Activated naive CD8-positive, alpha-beta T cell treated with anti-CD3 and anti-CD28 coated beads, Interleukin-2, amount 50 U/mL, for 24 hours (primary cell): ENCODE data around the gene MYH13.

Source experiments
- ATAC-seq: fragments of 150-1000 bp; cut with Tn5 transposase; one replicate; pipeline ENCODE4 v1.10.0; 2021
- DNase-seq: peaks from one replicate; pipeline ENCODE4 v3.0.0; 2021
- H3K27ac Mint-ChIP-seq: one replicate; pipeline ENCODE4 v1.8.0; 2021; ENCODE audit warnings: mild to moderate bottlenecking, mixed read lengths
- H3K27me3 Mint-ChIP-seq: one replicate; pipeline ENCODE4 v1.8.0; 2021; ENCODE audit warnings: mixed read lengths
- H3K36me3 Mint-ChIP-seq: one replicate; pipeline ENCODE4 v1.8.0; 2021; ENCODE audit warnings: low read depth, mixed read lengths
- H3K4me1 Mint-ChIP-seq: one replicate; pipeline ENCODE4 v1.8.0; 2021; ENCODE audit warnings: mixed read lengths
- H3K4me3 Mint-ChIP-seq: one replicate; pipeline ENCODE4 v1.8.0; 2021; ENCODE audit warnings: mild to moderate bottlenecking, moderate library complexity, mixed read lengths
- H3K9me3 Mint-ChIP-seq: one replicate; pipeline ENCODE4 v1.8.0; 2021; ENCODE audit warnings: mixed read lengths

MYH13 gene

DNA sequence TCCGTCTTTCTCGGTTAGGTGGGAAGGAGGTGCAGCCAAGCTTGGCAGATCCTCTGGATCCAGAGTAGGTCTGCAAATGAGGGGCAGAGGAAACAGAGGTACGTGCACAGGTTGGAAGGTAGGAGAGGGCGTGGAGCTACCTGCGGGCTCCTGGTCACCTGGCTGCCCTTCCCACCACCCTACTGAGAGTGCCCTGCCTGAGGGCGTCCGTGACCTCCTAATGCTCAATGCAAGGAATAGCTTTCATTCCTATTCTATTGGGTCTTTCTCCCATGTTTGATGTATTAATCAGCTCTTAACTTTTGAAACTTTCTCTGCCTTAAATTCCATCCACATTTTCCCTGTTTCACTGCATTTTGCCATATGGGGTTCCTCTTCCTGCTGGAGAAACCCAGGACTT is 44.6 kb downstream of the MYH13 start:
- peaks cover 13% of the 10 kb centered on the region for H3K27me3 Mint-ChIP-seq
- H3K9me3 Mint-ChIP-seq = no peaks in the 10 kb centered on the region
- H3K4me1 Mint-ChIP-seq = no peaks in the 10 kb centered on the region
- no peak overlapping the region for H3K27ac Mint-ChIP-seq
- DNase-seq = no peak
- no peak for ATAC-seq
- H3K4me3 Mint-ChIP-seq = no peak overlapping the region
- no peaks in the 10 kb centered on the region for H3K36me3 Mint-ChIP-seq

DNA sequence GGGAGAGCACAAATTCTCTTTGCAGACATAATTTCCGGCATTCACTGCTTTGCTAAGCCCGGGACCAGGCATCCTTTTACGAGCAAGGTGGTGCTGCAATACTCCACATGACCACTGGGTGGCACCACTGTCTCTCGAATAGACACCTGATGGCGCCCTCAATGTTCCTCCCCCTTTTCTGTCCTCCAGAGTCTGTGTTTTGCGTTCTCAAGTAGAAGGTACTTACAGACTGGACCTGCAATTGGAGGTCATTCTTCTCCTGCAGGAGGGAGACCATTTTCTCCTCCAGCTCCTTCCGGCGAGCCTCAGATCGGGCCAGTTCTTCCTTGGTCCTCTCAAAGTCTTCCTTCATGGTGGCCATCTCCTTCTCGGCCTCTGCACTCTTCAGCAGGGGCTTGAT is 45.2 kb downstream of the MYH13 start:
- DNase-seq = peak; percentile 82
- no peak overlapping the region for H3K27ac Mint-ChIP-seq
- no peaks in the 10 kb centered on the region for H3K36me3 Mint-ChIP-seq
- peaks cover 13% of the 10 kb centered on the region for H3K27me3 Mint-ChIP-seq
- peak; percentile 40 for ATAC-seq
- no peaks in the 10 kb centered on the region for H3K4me1 Mint-ChIP-seq
- H3K4me3 Mint-ChIP-seq = no peak overlapping the region
- H3K9me3 Mint-ChIP-seq = no peaks in the 10 kb centered on the region

DNA sequence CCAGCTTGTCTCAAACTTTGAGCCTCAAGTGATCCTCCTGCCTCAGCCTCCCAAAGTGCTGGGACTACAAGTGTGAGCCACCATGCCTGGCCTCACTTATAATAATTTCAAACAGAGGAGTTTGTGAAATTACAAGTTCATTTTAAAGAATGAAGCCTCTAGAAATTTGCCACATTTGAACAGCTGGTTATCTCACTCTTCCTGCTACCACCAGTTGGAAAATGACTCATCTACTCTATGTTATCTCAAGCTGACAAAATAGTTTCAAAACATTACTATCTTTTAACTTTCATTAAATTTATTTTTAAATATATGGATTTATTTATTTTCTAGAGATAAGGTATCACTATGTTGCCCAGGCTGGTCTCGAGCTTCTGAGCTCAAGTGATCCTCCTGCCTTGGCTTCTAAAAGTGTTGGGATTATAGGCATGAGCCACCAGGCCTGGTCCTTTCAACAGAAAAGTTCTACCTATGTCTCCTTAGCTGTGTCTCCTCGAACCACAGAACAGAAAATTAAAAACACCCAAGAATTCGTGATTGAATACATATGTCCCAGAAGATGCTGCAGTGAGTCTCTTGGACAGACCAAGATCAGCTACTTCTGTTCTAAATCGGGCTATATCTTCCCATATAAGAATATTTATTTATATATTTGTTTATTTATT is 47.6 kb downstream of the MYH13 start:
- ATAC-seq (no peak), DNase-seq (no peak)
- no peaks in the 10 kb centered on the region for H3K9me3 Mint-ChIP-seq
- no peaks in the 10 kb centered on the region for H3K4me1 Mint-ChIP-seq
- H3K4me3 Mint-ChIP-seq = no peak overlapping the region
- no peak overlapping the region for H3K27ac Mint-ChIP-seq
- H3K36me3 Mint-ChIP-seq = no peaks in the 10 kb centered on the region
- peaks cover 13% of the 10 kb centered on the region for H3K27me3 Mint-ChIP-seq

DNA sequence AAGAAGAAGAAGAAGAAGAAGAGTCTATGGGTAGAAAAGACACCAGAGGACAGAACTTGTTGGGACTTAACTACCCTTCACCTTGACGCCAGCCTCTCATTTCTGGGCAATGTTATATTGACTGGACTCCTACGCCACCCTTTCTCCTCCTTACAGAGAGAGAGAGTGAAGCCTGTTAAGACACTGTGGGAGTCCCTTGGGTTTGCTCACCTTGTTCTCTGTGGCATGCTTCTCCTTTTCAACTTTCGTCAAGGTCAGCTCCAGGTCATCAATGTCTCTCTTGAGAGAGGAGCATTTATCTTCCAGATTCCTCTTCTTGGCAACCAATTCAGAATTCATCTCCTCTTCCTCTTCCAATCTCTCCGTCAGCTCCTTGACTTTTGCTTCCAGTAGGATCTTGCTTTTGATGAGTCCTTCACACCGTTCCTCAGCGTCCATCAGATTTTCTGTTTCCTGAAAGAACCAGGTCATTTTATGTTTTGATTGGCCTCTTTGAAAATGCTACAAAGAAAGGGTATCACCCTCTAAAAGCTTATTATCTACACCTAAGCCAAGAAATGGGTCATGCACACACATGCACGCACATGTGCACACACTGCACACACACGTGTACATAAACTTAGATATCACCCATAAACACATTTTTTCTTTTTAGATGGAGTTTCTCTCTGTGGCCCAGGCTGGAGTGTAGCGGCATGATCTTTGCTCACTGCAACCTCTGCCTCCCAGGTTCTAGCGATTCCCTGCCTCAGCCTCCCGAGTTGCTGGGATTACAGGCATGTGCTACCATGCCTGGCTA is 48.8 kb downstream of the MYH13 start:
- no peaks in the 10 kb centered on the region for H3K9me3 Mint-ChIP-seq
- DNase-seq = no peak
- no peak for ATAC-seq
- H3K4me3 Mint-ChIP-seq = no peak overlapping the region
- H3K27me3 Mint-ChIP-seq = peaks cover 10% of the 10 kb centered on the region
- H3K27ac Mint-ChIP-seq = no peak overlapping the region
- no peaks in the 10 kb centered on the region for H3K36me3 Mint-ChIP-seq
- H3K4me1 Mint-ChIP-seq = no peaks in the 10 kb centered on the region

DNA sequence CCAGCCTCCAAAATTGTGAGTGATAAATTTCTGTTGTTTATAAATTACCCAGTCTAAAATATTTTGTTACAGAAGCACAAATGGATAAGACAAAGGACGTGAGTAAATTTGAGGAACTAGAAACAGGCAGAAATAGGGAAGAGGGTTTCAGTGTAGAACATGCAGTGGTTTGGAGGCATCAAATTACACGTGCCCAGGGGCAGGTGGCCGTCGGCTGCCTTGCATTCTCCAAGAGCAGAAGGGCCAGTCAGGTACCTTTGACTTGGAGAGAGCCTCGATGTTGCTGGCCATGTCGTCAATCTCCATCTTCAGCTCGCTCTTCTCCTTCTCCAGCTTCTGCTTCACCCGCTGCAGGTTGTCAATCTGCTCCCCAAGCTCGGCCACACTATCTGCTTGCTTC is 54.3 kb downstream of the MYH13 start:
- no peaks in the 10 kb centered on the region for H3K36me3 Mint-ChIP-seq
- no peak overlapping the region for H3K4me3 Mint-ChIP-seq
- DNase-seq (no peak), ATAC-seq (no peak)
- H3K9me3 Mint-ChIP-seq = no peaks in the 10 kb centered on the region
- no peaks in the 10 kb centered on the region for H3K27me3 Mint-ChIP-seq
- H3K4me1 Mint-ChIP-seq = peaks cover 3% of the 10 kb centered on the region
- H3K27ac Mint-ChIP-seq = no peak overlapping the region

DNA sequence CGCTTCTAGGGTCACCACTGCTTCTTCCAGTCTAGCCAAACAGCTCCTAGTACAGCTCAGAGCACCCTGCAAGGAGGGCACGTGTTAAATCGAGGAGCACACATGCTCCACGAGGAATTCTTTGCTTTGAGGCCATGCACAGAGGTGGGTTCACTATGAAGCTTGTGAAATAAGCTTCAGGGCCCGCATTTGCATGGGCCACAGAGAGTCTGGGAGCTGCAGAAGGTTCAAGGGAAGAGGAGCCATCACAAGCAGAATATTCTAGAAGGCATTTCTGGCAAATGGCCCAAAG is 55.3 kb downstream of the MYH13 start:
- Mint-ChIP-seq H3K4me1 (peaks cover 3% of the 10 kb centered on the region), H3K27me3 (no peaks in the 10 kb centered on the region), H3K27ac (no peak overlapping the region), H3K9me3 (no peaks in the 10 kb centered on the region), H3K4me3 (no peak overlapping the region), H3K36me3 (no peaks in the 10 kb centered on the region)
- ATAC-seq (no peak), DNase-seq (no peak)

DNA sequence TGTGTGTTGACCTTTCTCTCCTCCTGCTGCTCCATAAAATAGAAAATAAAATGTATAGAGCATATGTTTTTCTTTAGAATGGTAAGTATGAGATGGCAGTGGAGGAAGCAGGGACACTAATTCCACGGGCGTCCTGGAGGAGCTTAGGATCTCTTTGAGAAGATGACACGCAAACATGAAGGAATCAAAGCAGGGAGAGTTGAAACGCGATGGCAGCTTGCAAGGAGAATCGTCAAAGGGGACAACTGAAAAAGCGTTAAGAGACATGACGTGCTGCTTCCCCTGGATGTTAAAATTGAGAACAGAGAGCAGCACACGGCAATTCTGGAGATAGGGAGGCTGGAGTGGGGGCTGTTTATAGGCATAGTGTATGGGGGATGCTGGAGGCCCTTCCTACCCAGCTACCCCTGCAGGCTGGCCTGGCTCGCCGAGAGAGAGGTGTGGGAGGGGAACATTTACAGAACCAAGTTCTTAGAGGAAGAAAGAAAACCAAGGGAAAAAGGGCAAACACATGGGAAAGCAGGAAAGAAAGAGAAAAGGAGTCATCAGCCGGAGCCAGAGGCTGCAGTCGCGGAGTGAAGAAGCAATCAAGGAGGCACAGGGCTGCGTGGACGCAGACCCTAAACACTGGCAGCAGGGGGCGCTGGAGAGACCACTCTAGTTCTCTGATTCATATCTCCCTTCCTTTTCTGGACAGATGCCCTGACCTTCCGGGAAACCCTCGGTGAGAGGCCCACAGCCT is 55.8 kb downstream of the MYH13 start:
- DNase-seq (peak; percentile 67), ATAC-seq (no peak)
- Mint-ChIP-seq H3K4me1 (peaks cover 3% of the 10 kb centered on the region), H3K27ac (no peak overlapping the region), H3K27me3 (no peaks in the 10 kb centered on the region), H3K4me3 (no peak overlapping the region), H3K9me3 (no peaks in the 10 kb centered on the region), H3K36me3 (no peaks in the 10 kb centered on the region)

DNA sequence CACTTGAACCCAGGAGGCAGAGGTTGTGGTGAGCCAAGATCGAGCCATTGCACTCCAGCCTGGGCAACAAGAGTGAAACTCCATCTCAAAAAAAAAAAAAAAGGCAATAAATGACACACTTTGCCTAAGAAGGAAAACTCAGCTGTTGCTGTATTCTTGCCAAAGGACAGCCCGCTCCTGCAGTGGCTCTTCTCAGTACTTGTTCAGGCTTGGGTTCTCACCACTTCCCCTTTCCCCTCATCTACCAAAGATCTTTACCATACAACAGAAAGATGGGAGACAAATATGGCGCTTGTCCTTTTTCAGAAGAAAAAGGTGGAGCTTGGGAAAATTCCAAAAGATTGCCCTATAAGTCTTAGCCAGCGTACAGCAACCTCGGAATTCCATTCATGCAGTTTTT is 58.5 kb downstream of the MYH13 start:
- no peaks in the 10 kb centered on the region for H3K9me3 Mint-ChIP-seq
- no peaks in the 10 kb centered on the region for H3K36me3 Mint-ChIP-seq
- ATAC-seq (no peak), DNase-seq (no peak)
- no peak overlapping the region for H3K27ac Mint-ChIP-seq
- peaks cover 3% of the 10 kb centered on the region for H3K4me1 Mint-ChIP-seq
- H3K27me3 Mint-ChIP-seq = no peaks in the 10 kb centered on the region
- H3K4me3 Mint-ChIP-seq = no peak overlapping the region

DNA sequence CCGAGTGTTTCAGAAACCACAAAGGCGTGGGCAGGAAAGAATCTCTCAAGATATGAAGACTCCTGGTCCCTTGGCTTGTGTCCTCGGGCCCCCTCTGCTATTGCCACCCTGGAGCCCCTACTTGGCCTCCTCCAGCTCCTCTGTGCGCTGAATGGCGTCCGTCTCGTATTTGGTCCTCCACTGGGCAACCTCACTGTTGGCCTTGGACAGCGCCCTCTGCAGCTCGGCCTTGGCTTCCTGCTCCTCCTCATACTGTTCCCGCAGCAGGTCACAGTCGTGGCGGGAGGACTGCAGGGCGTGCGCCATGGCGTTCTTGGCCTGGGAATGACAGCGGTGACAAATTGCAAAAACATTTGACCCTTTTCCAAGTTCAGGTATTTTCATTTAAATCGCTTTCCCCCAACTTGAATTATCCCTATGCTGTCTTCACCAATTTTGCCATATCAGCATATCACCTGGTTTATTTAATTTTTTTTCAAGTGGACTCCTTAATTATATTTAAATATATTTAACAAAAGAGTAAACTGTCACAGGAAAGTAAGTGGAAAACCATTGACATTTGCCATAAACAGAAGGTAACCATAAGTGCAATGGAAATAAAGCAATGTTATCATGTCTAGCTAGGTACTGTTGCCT is 59.7 kb downstream of the MYH13 start:
- no peak overlapping the region for H3K4me3 Mint-ChIP-seq
- no peak for DNase-seq
- no peak for ATAC-seq
- no peaks in the 10 kb centered on the region for H3K36me3 Mint-ChIP-seq
- H3K27me3 Mint-ChIP-seq = no peaks in the 10 kb centered on the region
- no peaks in the 10 kb centered on the region for H3K9me3 Mint-ChIP-seq
- H3K4me1 Mint-ChIP-seq = peaks cover 3% of the 10 kb centered on the region
- no peak overlapping the region for H3K27ac Mint-ChIP-seq

DNA sequence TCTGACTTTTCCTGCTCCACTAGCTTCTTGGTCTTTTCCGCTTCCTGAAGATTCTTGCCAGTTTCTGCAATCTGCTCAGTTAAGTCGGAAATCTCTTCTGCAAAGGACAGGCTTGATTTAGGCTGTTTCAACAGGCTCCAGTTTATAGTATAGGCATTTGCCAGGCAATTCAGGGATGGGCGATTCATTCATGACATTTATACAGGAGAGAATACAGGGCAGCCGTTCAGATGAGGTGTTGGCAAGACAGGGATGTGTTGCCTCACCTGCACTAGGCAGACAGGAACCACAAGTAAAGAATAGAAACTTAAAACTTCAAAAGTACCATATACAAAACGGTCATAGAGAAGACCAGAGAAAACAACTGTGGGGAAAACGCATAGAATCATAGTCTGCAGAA is 61.7 kb downstream of the MYH13 start:
- Mint-ChIP-seq H3K27me3 (no peaks in the 10 kb centered on the region), H3K4me3 (no peak overlapping the region), H3K36me3 (no peaks in the 10 kb centered on the region), H3K9me3 (no peaks in the 10 kb centered on the region), H3K4me1 (no peaks in the 10 kb centered on the region), H3K27ac (no peak overlapping the region)
- no peak for ATAC-seq
- DNase-seq = no peak

DNA sequence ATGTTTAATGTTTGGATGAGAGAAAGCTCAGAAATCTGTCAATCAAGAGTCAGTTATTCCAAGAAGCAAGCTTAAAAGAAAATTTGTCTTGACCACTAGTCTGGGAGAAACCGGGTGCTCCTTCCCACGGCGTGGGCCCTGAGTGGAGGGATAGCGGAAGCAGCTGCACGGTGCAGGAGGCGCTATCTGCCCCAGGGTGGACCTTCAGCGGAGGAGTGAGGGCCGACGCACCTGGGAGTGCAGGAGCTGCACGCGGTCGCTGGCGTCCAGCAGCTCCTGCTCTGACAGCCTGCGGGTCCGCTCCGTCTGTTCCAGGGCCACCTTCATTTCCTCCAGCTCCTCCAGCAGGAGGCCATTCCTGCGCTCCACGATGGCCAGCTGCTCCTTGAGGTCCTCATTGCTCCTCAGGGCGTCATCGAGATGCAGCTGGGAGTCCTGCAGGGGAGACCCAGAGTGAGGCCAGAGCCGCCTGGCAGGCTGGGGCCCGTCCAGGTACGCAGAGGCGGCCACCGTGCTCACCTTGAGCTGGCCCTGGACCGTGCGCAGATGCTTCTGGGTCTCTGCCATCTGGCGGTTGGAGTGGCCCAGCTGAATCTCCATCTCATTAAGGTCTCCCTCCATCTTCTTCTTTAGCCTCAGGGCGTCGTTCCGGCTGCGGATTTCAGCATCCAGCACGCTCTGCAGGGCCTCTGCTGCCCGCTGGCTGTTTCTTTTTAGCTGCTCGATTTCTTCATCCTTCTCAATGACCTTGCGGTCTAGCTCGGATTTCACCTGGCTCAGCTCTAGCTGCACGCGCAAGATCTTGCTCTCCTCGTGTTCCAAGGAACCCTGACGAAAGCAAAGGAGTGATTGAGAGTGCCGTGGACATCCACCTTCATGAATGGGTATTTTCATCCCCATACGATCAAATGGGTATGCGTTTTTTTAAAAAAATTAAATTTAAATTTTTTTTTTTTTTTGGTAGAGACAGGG is 63.5 kb downstream of the MYH13 start:
- Mint-ChIP-seq H3K27me3 (peaks cover 3% of the 10 kb centered on the region), H3K36me3 (no peaks in the 10 kb centered on the region), H3K9me3 (no peaks in the 10 kb centered on the region), H3K4me3 (no peak overlapping the region), H3K4me1 (no peaks in the 10 kb centered on the region), H3K27ac (no peak overlapping the region)
- DNase-seq = no peak
- no peak for ATAC-seq

DNA sequence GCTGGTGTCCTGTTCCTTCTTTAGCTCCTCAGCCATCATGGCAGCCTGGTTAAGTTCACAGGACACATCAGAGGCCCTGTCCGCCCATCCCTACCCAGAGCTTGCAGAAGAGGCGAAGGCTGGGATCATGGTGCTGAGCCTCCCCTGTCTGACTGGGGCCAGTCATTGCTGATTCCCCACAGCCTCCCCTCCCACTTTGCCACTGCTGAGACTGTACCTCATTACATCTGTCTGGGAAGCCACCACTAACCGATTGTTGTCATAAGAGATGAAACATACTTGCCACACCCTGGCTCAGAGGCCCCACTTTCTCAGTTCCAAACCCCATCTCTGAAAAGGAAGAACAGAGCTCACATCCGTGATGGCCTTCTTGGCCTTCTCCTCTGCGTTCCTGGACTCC is 66.2 kb downstream of the MYH13 start:
- Mint-ChIP-seq H3K36me3 (no peaks in the 10 kb centered on the region), H3K4me3 (no peak overlapping the region), H3K4me1 (no peaks in the 10 kb centered on the region), H3K27ac (no peak overlapping the region), H3K9me3 (no peaks in the 10 kb centered on the region), H3K27me3 (peaks cover 6% of the 10 kb centered on the region)
- DNase-seq (no peak), ATAC-seq (no peak)

DNA sequence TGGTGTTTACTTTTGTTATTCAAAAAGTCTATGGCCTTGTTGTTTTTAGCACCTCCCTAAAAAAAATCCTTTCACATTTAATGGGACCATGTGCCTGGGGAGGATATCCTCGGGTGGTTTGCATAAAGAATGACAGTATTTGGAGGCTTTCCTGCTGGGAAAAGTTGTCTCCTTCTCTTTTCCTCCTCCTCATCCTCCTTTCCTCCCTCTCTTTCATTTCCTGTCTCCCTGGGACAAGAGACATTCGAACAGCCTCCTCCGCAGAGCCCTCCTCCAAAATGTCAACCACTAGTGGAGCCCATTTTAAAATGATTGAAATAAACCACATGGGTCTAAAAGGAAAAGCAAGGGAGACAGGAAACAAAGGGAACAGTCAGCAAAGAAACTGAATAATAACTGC is 67.4 kb downstream of the MYH13 start:
- no peaks in the 10 kb centered on the region for H3K9me3 Mint-ChIP-seq
- H3K4me1 Mint-ChIP-seq = no peaks in the 10 kb centered on the region
- no peak overlapping the region for H3K4me3 Mint-ChIP-seq
- no peak overlapping the region for H3K27ac Mint-ChIP-seq
- DNase-seq (no peak), ATAC-seq (no peak)
- peaks cover 11% of the 10 kb centered on the region for H3K27me3 Mint-ChIP-seq
- H3K36me3 Mint-ChIP-seq = no peaks in the 10 kb centered on the region

DNA sequence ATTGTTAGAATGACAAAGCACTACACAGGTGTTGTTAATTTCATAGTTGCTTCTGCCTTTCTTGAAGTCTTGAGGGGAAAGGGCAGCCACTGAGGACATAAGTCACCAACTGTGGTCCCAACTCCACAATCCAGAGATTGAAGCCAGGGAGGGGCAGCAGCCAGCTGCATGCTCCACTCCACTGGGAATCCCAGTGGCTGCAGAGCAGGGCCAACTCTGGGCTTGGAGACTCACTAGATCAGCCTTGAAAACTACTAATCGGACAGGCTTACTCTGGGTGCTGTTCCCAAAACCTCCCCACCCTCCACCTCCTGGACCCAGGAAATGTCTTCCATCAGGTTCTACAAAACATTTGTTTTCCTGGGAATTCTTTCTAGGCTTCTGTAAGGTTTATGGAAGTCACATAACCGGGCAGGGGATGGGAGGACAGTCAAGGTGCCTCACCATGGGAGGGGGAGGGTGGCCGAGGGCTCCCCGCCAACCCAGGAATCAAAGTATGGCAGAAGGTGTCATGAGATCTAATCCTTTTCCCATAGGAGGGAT is 68.0 kb downstream of the MYH13 start:
- Mint-ChIP-seq H3K4me3 (no peak overlapping the region), H3K4me1 (no peaks in the 10 kb centered on the region), H3K27me3 (peaks cover 11% of the 10 kb centered on the region), H3K9me3 (no peaks in the 10 kb centered on the region), H3K27ac (no peak overlapping the region), H3K36me3 (no peaks in the 10 kb centered on the region)
- ATAC-seq (no peak), DNase-seq (no peak)
